Astrocyte (in vitro differentiated cells and primary cell): ENCODE measurements around the gene NDUFA3. TPM values are rescaled to one million over a fixed set of nuclear protein-coding genes. Genes with fewer than 3 reads are reported as not detected.

ENCODE experiments used
- DNase-seq: peaks from one replicate; pipeline ENCODE4 v3.0.0-alpha.2; 2010; ENCODE audit warnings: low read depth
- FAIRE-seq: peaks from 2 replicates; lab custom pipeline; 2011; peaks lifted over from hg19 to GRCh38; lab: Jason Lieb, UNC
- H2AFZ ChIP-seq: 2 replicates; pipeline ENCODE4 v1.6.0; 2012; ENCODE audit warnings: low read depth, low read length, inconsistent platforms
- H3K27ac ChIP-seq: 2 replicates; pipeline ENCODE4 v1.5.1; 2011; ENCODE audit warnings: low read depth, low read length, inconsistent platforms
- H3K27me3 ChIP-seq: 2 replicates; pipeline ENCODE4 v1.6.0; 2011; ENCODE audit warnings: low read length, inconsistent platforms; ENCODE audit not compliant: insufficient read depth
- H3K36me3 ChIP-seq: 2 replicates; pipeline ENCODE4 v1.5.1; 2011; ENCODE audit warnings: low read length, inconsistent platforms; ENCODE audit not compliant: insufficient read depth
- H3K4me1 ChIP-seq: 2 replicates; pipeline ENCODE4 v1.5.1; 2011; ENCODE audit warnings: low read length, inconsistent platforms; ENCODE audit not compliant: insufficient read depth
- H3K4me2 ChIP-seq: 2 replicates; pipeline ENCODE4 v1.6.0; 2012; ENCODE audit warnings: low read length, inconsistent platforms
- H3K4me3 ChIP-seq: 2 replicates; pipeline ENCODE4 v1.5.1; 2011; ENCODE audit warnings: low read depth, mild to moderate bottlenecking, low read length, inconsistent platforms; ENCODE audit not compliant: insufficient read depth
- H3K79me2 ChIP-seq: 2 replicates; pipeline ENCODE4 v1.6.0; 2012; ENCODE audit warnings: mild to moderate bottlenecking, low read length, inconsistent platforms; ENCODE audit not compliant: insufficient read depth
- H3K9ac ChIP-seq: 2 replicates; pipeline ENCODE4 v1.6.0; 2012; ENCODE audit warnings: mild to moderate bottlenecking, low read length, inconsistent platforms
- H3K9me3 ChIP-seq: 2 replicates; pipeline ENCODE4 v1.5.1; 2012; ENCODE audit warnings: low read depth, mild to moderate bottlenecking, low read length, inconsistent platforms; ENCODE audit not compliant: insufficient read depth
- H4K20me1 ChIP-seq: 2 replicates; pipeline ENCODE4 v1.6.0; 2012; ENCODE audit warnings: low read length, inconsistent platforms; ENCODE audit not compliant: insufficient read depth
- H3K27ac Mint-ChIP-seq: one replicate; pipeline ENCODE4 v1.8.0; 2021; ENCODE audit warnings: mild to moderate bottlenecking, mixed read lengths; ENCODE audit not compliant: unreplicated experiment
- H3K27me3 Mint-ChIP-seq: one replicate; pipeline ENCODE4 v1.8.0; 2021; ENCODE audit warnings: low read depth, mixed read lengths; ENCODE audit not compliant: unreplicated experiment
- H3K36me3 Mint-ChIP-seq: one replicate; pipeline ENCODE4 v1.8.0; 2021; ENCODE audit warnings: low read depth, mixed read lengths; ENCODE audit not compliant: unreplicated experiment
- H3K4me1 Mint-ChIP-seq: one replicate; pipeline ENCODE4 v1.8.0; 2021; ENCODE audit warnings: low read depth, mixed read lengths; ENCODE audit not compliant: unreplicated experiment
- H3K4me3 Mint-ChIP-seq: one replicate; pipeline ENCODE4 v1.8.0; 2021; ENCODE audit warnings: mild to moderate bottlenecking, moderate library complexity, mixed read lengths; ENCODE audit not compliant: unreplicated experiment
- H3K9me3 Mint-ChIP-seq: one replicate; pipeline ENCODE4 v1.8.0; 2021; ENCODE audit warnings: mild to moderate bottlenecking, mixed read lengths; ENCODE audit not compliant: unreplicated experiment
- EZH2 ChIP-seq: IDR thresholded peaks from 2 replicates; pipeline ENCODE4 v1.6.1; 2012; ENCODE audit warnings: mild to moderate bottlenecking, low read length, inconsistent platforms; ENCODE audit not compliant: insufficient read depth
- total RNA-seq: library from RNA; stranded (reverse); gene quantifications from 2 replicates; pipeline ENCODE4 v1.2.1, GENCODE V29; 2021
- TF ChIP-seq, protein P1 (sequence below): IDR thresholded peaks from 2 replicates; pipeline ENCODE4 v1.5.1; 2011; ENCODE audit warnings: low read depth, mild to moderate bottlenecking, inconsistent platforms, low read length, moderate library complexity; ENCODE audit not compliant: insufficient read depth

The NDUFA3 gene
- total RNA-seq, 1 donor from 2014 or later, result 99.2 TPM

DNA sequence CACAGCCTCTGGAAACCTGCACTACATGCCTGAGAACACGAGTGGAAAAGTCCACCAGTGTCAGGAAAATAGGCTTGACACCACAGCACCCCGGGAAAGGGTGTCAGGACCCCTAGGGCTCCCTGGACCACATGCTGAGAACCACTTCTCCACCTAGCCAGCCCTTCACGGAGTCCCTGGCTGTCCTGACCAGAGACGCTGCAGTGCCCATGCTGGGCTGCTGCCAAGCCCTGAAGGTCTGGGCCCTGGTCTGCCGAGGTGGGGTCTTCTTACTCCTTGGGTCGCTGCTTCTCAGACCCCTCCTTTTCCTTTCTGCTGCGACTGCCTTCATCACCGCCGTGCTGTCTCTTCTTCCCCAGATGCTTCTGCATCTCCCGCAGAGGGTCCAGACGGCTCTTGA, 53.8 kb downstream of the NDUFA3 start:
- H3K27me3 Mint-ChIP-seq, result no peaks in the 10 kb centered on the region
- H3K9ac ChIP-seq, result no peak overlapping the region
- peaks cover 33% of the 10 kb centered on the region for H3K4me1 ChIP-seq
- no peak overlapping the region for H3K4me2 ChIP-seq
- H3K4me3 ChIP-seq, result no peak overlapping the region
- no peak overlapping the region for H2AFZ ChIP-seq
- no peak overlapping the region for H3K27ac Mint-ChIP-seq
- H3K79me2 ChIP-seq, result peaks cover 18% of the 10 kb centered on the region
- FAIRE-seq (no peak), DNase-seq (no peak)
- no peaks in the 10 kb centered on the region for H3K27me3 ChIP-seq
- H3K36me3 ChIP-seq, result peaks cover 34% of the 10 kb centered on the region
- H4K20me1 ChIP-seq, result peaks cover 43% of the 10 kb centered on the region
- TF ChIP-seq EZH2, result no peak
- TF ChIP-seq, protein P1, sequence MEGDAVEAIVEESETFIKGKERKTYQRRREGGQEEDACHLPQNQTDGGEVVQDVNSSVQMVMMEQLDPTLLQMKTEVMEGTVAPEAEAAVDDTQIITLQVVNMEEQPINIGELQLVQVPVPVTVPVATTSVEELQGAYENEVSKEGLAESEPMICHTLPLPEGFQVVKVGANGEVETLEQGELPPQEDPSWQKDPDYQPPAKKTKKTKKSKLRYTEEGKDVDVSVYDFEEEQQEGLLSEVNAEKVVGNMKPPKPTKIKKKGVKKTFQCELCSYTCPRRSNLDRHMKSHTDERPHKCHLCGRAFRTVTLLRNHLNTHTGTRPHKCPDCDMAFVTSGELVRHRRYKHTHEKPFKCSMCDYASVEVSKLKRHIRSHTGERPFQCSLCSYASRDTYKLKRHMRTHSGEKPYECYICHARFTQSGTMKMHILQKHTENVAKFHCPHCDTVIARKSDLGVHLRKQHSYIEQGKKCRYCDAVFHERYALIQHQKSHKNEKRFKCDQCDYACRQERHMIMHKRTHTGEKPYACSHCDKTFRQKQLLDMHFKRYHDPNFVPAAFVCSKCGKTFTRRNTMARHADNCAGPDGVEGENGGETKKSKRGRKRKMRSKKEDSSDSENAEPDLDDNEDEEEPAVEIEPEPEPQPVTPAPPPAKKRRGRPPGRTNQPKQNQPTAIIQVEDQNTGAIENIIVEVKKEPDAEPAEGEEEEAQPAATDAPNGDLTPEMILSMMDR, result no peak
- H3K9me3 ChIP-seq, result no peaks in the 10 kb centered on the region
- H3K4me1 Mint-ChIP-seq, result peaks cover 12% of the 10 kb centered on the region
- peaks cover 5% of the 10 kb centered on the region for H3K36me3 Mint-ChIP-seq
- H3K27ac ChIP-seq, result no peak overlapping the region
- no peak overlapping the region for H3K4me3 Mint-ChIP-seq
- no peaks in the 10 kb centered on the region for H3K9me3 Mint-ChIP-seq

DNA sequence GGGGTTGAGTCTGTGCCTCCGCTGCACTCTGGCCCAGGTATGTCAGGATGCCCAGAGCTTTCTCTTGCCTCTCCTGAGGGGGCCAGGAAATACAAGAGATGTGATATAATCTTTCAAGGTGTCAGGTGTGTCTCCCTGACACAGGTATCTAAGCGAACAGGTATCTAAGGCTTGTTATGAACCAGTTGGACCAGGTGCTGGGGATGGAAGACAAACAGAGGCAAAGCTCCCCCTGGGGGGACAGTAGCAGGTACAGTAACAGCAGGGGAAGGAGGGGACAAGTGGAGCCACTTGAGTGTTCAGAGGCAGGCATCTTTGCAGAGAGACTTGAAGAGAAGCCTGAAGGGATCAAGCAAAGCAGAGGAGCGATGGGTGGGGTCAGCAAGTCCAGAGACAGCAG, 54.3 kb downstream of the NDUFA3 start:
- Histone ChIP-seq H3K4me3 (no peak overlapping the region), H3K27ac (no peak overlapping the region), H4K20me1 (peaks cover 39% of the 10 kb centered on the region), H3K27me3 (no peaks in the 10 kb centered on the region), H2AFZ (no peak overlapping the region), H3K4me1 (peaks cover 33% of the 10 kb centered on the region), H3K36me3 (peaks cover 31% of the 10 kb centered on the region), H3K9ac (no peak overlapping the region), H3K79me2 (peaks cover 18% of the 10 kb centered on the region), H3K4me2 (no peak overlapping the region), H3K9me3 (no peaks in the 10 kb centered on the region)
- DNase-seq (no peak), FAIRE-seq (no peak)
- H3K4me3 Mint-ChIP-seq, result no peak overlapping the region
- H3K27ac Mint-ChIP-seq, result no peak overlapping the region
- H3K9me3 Mint-ChIP-seq, result no peaks in the 10 kb centered on the region
- no peak for TF ChIP-seq EZH2
- TF ChIP-seq, protein P1, result no peak
- peaks cover 12% of the 10 kb centered on the region for H3K4me1 Mint-ChIP-seq
- H3K27me3 Mint-ChIP-seq, result no peaks in the 10 kb centered on the region
- peaks cover 4% of the 10 kb centered on the region for H3K36me3 Mint-ChIP-seq

Other genes with a start within 250 kb of the NDUFA3 start
- gene MYADM, start 235.0 kb upstream of the NDUFA3 start, total RNA-seq, result 221 and 246 TPM in 2 replicates
- 0.29 and 0.41 TPM in 2 replicates for gene PRKCG, start 220.7 kb upstream of the NDUFA3 start, total RNA-seq
- gene CACNG7, start 193.6 kb upstream of the NDUFA3 start, total RNA-seq, result 3.5 and 4.4 TPM in 2 replicates
- gene CACNG8, start 139.9 kb upstream of the NDUFA3 start, total RNA-seq, result 3.2 TPM in 2 replicates
- 0.20 TPM in 1 of 2 replicates, not detected in the other for gene CACNG6, start 111.2 kb upstream of the NDUFA3 start, total RNA-seq
- 0.68 TPM in 1 of 2 replicates, not detected in the other for gene VSTM1, start 39.0 kb upstream of the NDUFA3 start, total RNA-seq
- gene TARM1, start 21.5 kb upstream of the NDUFA3 start, total RNA-seq, result not detected in 2 replicates
- gene OSCAR, start 2.1 kb upstream of the NDUFA3 start, total RNA-seq, result 0.20 and 0.22 TPM in 2 replicates
- gene TFPT, start 12.8 kb downstream of the NDUFA3 start, total RNA-seq, result 21.6 and 25.2 TPM in 2 replicates
- gene PRPF31, start 12.9 kb downstream of the NDUFA3 start, total RNA-seq, result 62.3 and 67.2 TPM in 2 replicates
- 39.2 and 47.1 TPM in 2 replicates for gene CNOT3, start 34.9 kb downstream of the NDUFA3 start, total RNA-seq
- 4.1 and 4.8 TPM in 2 replicates for gene LENG1, start 56.9 kb downstream of the NDUFA3 start, total RNA-seq
- 0.94 and 1.9 TPM in 2 replicates for gene TMC4, start 70.3 kb downstream of the NDUFA3 start, total RNA-seq
- gene MBOAT7, start 86.7 kb downstream of the NDUFA3 start, total RNA-seq, result 145 and 162 TPM in 2 replicates
- 50.1 and 52.6 TPM in 2 replicates for gene TSEN34, start 88.5 kb downstream of the NDUFA3 start, total RNA-seq
- gene RPS9, start 98.0 kb downstream of the NDUFA3 start, total RNA-seq, result 685 and 779 TPM in 2 replicates
- not detected in 2 replicates for gene LILRB3, start 120.2 kb downstream of the NDUFA3 start, total RNA-seq
- gene LILRA6, start 139.9 kb downstream of the NDUFA3 start, total RNA-seq, result not detected in 2 replicates
- not detected in 2 replicates for gene LILRB5, start 154.4 kb downstream of the NDUFA3 start, total RNA-seq
- gene LILRB2, start 178.3 kb downstream of the NDUFA3 start, total RNA-seq, result not detected in 2 replicates
- gene LILRA5, start 210.3 kb downstream of the NDUFA3 start, total RNA-seq, result not detected in 2 replicates
- not detected in 2 replicates for gene LILRA4, start 236.3 kb downstream of the NDUFA3 start, total RNA-seq